OCI-LY3 (cell line): ENCODE data around the gene SLC7A1.

Experiments used
- H2AFZ ChIP-seq: fragments of 200-600, 300-600 bp; shearing (Covaris generic); 2 replicates; pipeline ENCODE4 v1.6.0; 2014; ENCODE audit warnings: antibody characterized with exemption, low read depth, low read length
- H3K27ac ChIP-seq: fragments of 200-600, 300-600 bp; sonication (generic); 2 replicates; pipeline ENCODE4 v1.5.1; 2014; ENCODE audit warnings: mild to moderate bottlenecking, low read length, moderate library complexity, mixed read lengths
- H3K27me3 ChIP-seq: fragments of 200-600, 300-600 bp; sonication (generic); 2 replicates; pipeline ENCODE4 v1.6.1; 2014; ENCODE audit warnings: low read depth, low read length, mixed read lengths
- H3K36me3 ChIP-seq: fragments of 200-600, 300-600 bp; sonication (generic); replicated peaks from 2 replicates; pipeline ENCODE3; 2014; ENCODE audit warnings: low read depth, low read length, mixed read lengths
- H3K4me1 ChIP-seq: fragments of 300-600, 200-600 bp; sonication (generic); 2 replicates; pipeline ENCODE4 v1.6.1; 2014; ENCODE audit warnings: low read length, mixed read lengths
- H3K4me2 ChIP-seq: fragments of 200-600, 300-600 bp; sonication (generic); 2 replicates; pipeline ENCODE4 v1.6.1; 2014; ENCODE audit warnings: low read length, mixed read lengths
- H3K4me3 ChIP-seq: fragments of 300-600, 200-600 bp; sonication (generic); 2 replicates; pipeline ENCODE4 v1.5.1; 2014; ENCODE audit warnings: antibody characterized with exemption, mild to moderate bottlenecking, low read length, moderate library complexity
- H3K79me2 ChIP-seq: fragments of 300-600, 200-600 bp; shearing (Covaris generic); 2 replicates; pipeline ENCODE4 v1.6.1; 2014; ENCODE audit warnings: mild to moderate bottlenecking, low read length, mixed read lengths
- H3K9ac ChIP-seq: fragments of 300-600, 200-600 bp; shearing (Covaris generic); 2 replicates; pipeline ENCODE4 v1.6.0; 2014; ENCODE audit warnings: mild to moderate bottlenecking, low read length, moderate library complexity
- H3K9me3 ChIP-seq: fragments of 200-600, 300-600 bp; shearing (Covaris generic); 2 replicates; pipeline ENCODE4 v1.6.1; 2014; ENCODE audit warnings: low read length, mixed read lengths; ENCODE audit not compliant: insufficient read depth
- H4K20me1 ChIP-seq: fragments of 200-600, 300-600 bp; sonication (generic); 2 replicates; pipeline ENCODE4 v1.6.1; 2016; ENCODE audit warnings: low read length, mixed read lengths; ENCODE audit not compliant: insufficient read depth
- CTCF ChIP-seq: fragments of 200-600, 300-600 bp; sonication (generic); IDR thresholded peaks from 2 replicates; pipeline ENCODE4 v1.5.1; 2014; ENCODE audit warnings: antibody characterized with exemption, low read length, low read depth
- EZH2phosphoT487 ChIP-seq: fragments of 200-600 bp; shearing (Covaris generic); IDR thresholded peaks from 2 replicates; pipeline ENCODE4 v1.6.1; 2018; ENCODE audit warnings: antibody characterized with exemption, mixed run types, low read depth

Gene SLC7A1

GRCh38 chr13:29523199-29523961, 72.1 kb downstream of the SLC7A1 start:
- TF ChIP-seq CTCF: no peak
- TF ChIP-seq EZH2phosphoT487: no peak
- H3K27me3 ChIP-seq: no peaks in the 10 kb centered on the region
- no peaks in the 10 kb centered on the region for H3K4me1 ChIP-seq
- no peaks in the 10 kb centered on the region; the same call in 1 of the 2 replicates for H4K20me1 ChIP-seq
- H3K9ac ChIP-seq: no peak overlapping the region
- no peak overlapping the region for H3K4me2 ChIP-seq
- no peaks in the 10 kb centered on the region for H3K9me3 ChIP-seq
- peaks cover 14% of the 10 kb centered on the region for H3K79me2 ChIP-seq
- H3K4me3 ChIP-seq: no peak overlapping the region
- no peak overlapping the region for H3K27ac ChIP-seq
- no peak overlapping the region for H2AFZ ChIP-seq
- peaks cover 76% of the 10 kb centered on the region for H3K36me3 ChIP-seq

- H3K4me2 ChIP-seq: no peak overlapping the region
- no peaks in the 10 kb centered on the region for H3K4me1 ChIP-seq
- no peak overlapping the region for H3K4me3 ChIP-seq
- peaks cover 75% of the 10 kb centered on the region for H3K36me3 ChIP-seq
- H3K27me3 ChIP-seq: no peaks in the 10 kb centered on the region
- TF ChIP-seq EZH2phosphoT487 (no peak), CTCF (no peak)
- H4K20me1 ChIP-seq: no peaks in the 10 kb centered on the region; the same call in 1 of the 2 replicates
- no peaks in the 10 kb centered on the region for H3K9me3 ChIP-seq
- H3K27ac ChIP-seq: no peak overlapping the region
- no peak overlapping the region for H2AFZ ChIP-seq
- H3K9ac ChIP-seq: no peak overlapping the region
- peaks cover 14% of the 10 kb centered on the region for H3K79me2 ChIP-seq
These were observed 73.3 kb downstream of the SLC7A1 start for GRCh38 chr13:29522044-29522685.

- H3K9me3 ChIP-seq: no peaks in the 10 kb centered on the region
- H3K4me3 ChIP-seq: no peak overlapping the region
- no peak overlapping the region for H2AFZ ChIP-seq
- no peak overlapping the region for H3K4me2 ChIP-seq
- H3K27me3 ChIP-seq: no peaks in the 10 kb centered on the region
- H3K36me3 ChIP-seq: peaks cover 79% of the 10 kb centered on the region
- TF ChIP-seq CTCF: no peak
- no peak for TF ChIP-seq EZH2phosphoT487
- no peak overlapping the region for H3K27ac ChIP-seq
- H3K9ac ChIP-seq: no peak overlapping the region
- H3K4me1 ChIP-seq: no peaks in the 10 kb centered on the region
- H4K20me1 ChIP-seq: no peaks in the 10 kb centered on the region; the same call in 1 of the 2 replicates
- H3K79me2 ChIP-seq: peaks cover 14% of the 10 kb centered on the region
These were observed 74.2 kb downstream of the SLC7A1 start for GRCh38 chr13:29521336-29521735.

GRCh38 chr13:29520671-29521070, 74.8 kb downstream of the SLC7A1 start:
- Histone ChIP-seq H3K9ac (no peak overlapping the region), H3K27ac (no peak overlapping the region), H3K79me2 (peaks cover 9% of the 10 kb centered on the region), H3K4me3 (no peak overlapping the region), H2AFZ (no peak overlapping the region), H4K20me1 (no peaks in the 10 kb centered on the region; the same call in 1 of the 2 replicates), H3K27me3 (no peaks in the 10 kb centered on the region), H3K9me3 (no peaks in the 10 kb centered on the region), H3K4me2 (no peak overlapping the region), H3K36me3 (peaks cover 81% of the 10 kb centered on the region), H3K4me1 (no peaks in the 10 kb centered on the region)
- TF ChIP-seq EZH2phosphoT487: no peak
- TF ChIP-seq CTCF: no peak
